MCF 10A (cell line): Measurements from ENCODE around the gene MYO3A. TPM values are rescaled to one million over a fixed set of nuclear protein-coding genes. Genes with fewer than 3 reads are reported as not detected.

Experiments used
- Bru-seq: library from RNA; stranded (reverse); fragments of 400-500 nt; gene quantifications from one replicate; lab custom pipeline; 2021; lab: Mats Ljungman, UMichigan
- BruChase-seq, 2 experiments: library from RNA; stranded (reverse); fragments of 400-500 nt; gene quantifications; one replicate each; lab custom pipeline; 2021; lab: Mats Ljungman, UMichigan
- BruUV-seq: library from RNA; stranded (reverse); fragments of 400-500 nt; replicated peaks from 2 replicates; lab custom pipeline; 2021; lab: Mats Ljungman, UMichigan
- CTCF ChIA-PET: fragments of 300-600 bp; sonication (Branson Sonifier 250); formaldehyde crosslinking; extraction: SDS; loops from one replicate; lab custom pipeline; 2021; ENCODE audit warnings: antibody characterized with exemption, inconsistent platforms; lab: Yijun Ruan, JAX
- POLR2A ChIA-PET: fragments of 300-600, 350-650 bp; sonication (Branson Sonifier 250); formaldehyde crosslinking; extraction: SDS; loops from one replicate; lab custom pipeline; 2020; ENCODE audit warnings: antibody characterized with exemption, inconsistent platforms; lab: Yijun Ruan, JAX
- DNase-seq: peaks from one replicate; pipeline ENCODE4 v3.0.0-alpha.2; 2018; ENCODE audit not compliant: unreplicated experiment
- H3K27ac Mint-ChIP-seq: one replicate; pipeline ENCODE4 v1.8.0; 2022; ENCODE audit warnings: mild to moderate bottlenecking, low read depth, mixed read lengths; ENCODE audit not compliant: unreplicated experiment
- H3K27me3 Mint-ChIP-seq: one replicate; pipeline ENCODE4 v1.8.0; 2022; ENCODE audit warnings: mixed read lengths; ENCODE audit not compliant: insufficient read depth, unreplicated experiment
- H3K36me3 Mint-ChIP-seq: one replicate; pipeline ENCODE4 v1.8.0; 2022; ENCODE audit warnings: mild to moderate bottlenecking, moderate library complexity, mixed read lengths; ENCODE audit not compliant: insufficient read depth, unreplicated experiment
- H3K4me1 Mint-ChIP-seq: one replicate; pipeline ENCODE4 v1.8.0; 2022; ENCODE audit warnings: mixed read lengths; ENCODE audit not compliant: insufficient read depth, unreplicated experiment
- H3K4me3 Mint-ChIP-seq: one replicate; pipeline ENCODE4 v1.8.0; 2022; ENCODE audit warnings: mild to moderate bottlenecking, moderate library complexity, mixed read lengths; ENCODE audit not compliant: unreplicated experiment
- H3K9me3 Mint-ChIP-seq: one replicate; pipeline ENCODE4 v1.8.0; 2022; ENCODE audit warnings: mixed read lengths; ENCODE audit not compliant: unreplicated experiment
- intact Hi-C: fragments of 100-400 bp; cut with micrococcal nuclease; formaldehyde crosslinking; loops from 2 replicates; pipeline ENCODE4 v1.14.1; 2022
- long read RNA-seq: library from polyadenylated mRNA; stranded (forward); transcript quantifications from one replicate; pipeline ENCODE4 v2.0.0, GENCODE V29; 2022
- total RNA-seq: library from RNA; stranded (reverse); gene quantifications from 2 replicates; pipeline ENCODE4 v1.2.3, GENCODE V29; 2022
- TF ChIP-seq, protein P1 (sequence below): fragments of 200-600 bp; IDR thresholded peaks from one replicate; pipeline ENCODE4 v1.8.0; 2022; ENCODE audit warnings: antibody characterized with exemption, mild to moderate bottlenecking; ENCODE audit not compliant: unreplicated experiment

MYO3A gene, protein sequence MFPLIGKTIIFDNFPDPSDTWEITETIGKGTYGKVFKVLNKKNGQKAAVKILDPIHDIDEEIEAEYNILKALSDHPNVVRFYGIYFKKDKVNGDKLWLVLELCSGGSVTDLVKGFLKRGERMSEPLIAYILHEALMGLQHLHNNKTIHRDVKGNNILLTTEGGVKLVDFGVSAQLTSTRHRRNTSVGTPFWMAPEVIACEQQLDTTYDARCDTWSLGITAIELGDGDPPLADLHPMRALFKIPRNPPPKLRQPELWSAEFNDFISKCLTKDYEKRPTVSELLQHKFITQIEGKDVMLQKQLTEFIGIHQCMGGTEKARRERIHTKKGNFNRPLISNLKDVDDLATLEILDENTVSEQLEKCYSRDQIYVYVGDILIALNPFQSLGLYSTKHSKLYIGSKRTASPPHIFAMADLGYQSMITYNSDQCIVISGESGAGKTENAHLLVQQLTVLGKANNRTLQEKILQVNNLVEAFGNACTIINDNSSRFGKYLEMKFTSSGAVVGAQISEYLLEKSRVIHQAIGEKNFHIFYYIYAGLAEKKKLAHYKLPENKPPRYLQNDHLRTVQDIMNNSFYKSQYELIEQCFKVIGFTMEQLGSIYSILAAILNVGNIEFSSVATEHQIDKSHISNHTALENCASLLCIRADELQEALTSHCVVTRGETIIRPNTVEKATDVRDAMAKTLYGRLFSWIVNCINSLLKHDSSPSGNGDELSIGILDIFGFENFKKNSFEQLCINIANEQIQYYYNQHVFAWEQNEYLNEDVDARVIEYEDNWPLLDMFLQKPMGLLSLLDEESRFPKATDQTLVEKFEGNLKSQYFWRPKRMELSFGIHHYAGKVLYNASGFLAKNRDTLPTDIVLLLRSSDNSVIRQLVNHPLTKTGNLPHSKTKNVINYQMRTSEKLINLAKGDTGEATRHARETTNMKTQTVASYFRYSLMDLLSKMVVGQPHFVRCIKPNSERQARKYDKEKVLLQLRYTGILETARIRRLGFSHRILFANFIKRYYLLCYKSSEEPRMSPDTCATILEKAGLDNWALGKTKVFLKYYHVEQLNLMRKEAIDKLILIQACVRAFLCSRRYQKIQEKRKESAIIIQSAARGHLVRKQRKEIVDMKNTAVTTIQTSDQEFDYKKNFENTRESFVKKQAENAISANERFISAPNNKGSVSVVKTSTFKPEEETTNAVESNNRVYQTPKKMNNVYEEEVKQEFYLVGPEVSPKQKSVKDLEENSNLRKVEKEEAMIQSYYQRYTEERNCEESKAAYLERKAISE (N-terminal part only)
- not detected in 2 replicates for total RNA-seq
- Bru-seq, nascent RNA: percentile 0 among the genes with signal in this experiment
- not detected for BruChase-seq, experiment 1, labeled RNA remaining after a 6-hour chase
- BruChase-seq, experiment 2, labeled RNA remaining after a 2-hour chase: percentile 0 among the genes with signal in this experiment
- long read RNA-seq: 0 reads

DNA sequence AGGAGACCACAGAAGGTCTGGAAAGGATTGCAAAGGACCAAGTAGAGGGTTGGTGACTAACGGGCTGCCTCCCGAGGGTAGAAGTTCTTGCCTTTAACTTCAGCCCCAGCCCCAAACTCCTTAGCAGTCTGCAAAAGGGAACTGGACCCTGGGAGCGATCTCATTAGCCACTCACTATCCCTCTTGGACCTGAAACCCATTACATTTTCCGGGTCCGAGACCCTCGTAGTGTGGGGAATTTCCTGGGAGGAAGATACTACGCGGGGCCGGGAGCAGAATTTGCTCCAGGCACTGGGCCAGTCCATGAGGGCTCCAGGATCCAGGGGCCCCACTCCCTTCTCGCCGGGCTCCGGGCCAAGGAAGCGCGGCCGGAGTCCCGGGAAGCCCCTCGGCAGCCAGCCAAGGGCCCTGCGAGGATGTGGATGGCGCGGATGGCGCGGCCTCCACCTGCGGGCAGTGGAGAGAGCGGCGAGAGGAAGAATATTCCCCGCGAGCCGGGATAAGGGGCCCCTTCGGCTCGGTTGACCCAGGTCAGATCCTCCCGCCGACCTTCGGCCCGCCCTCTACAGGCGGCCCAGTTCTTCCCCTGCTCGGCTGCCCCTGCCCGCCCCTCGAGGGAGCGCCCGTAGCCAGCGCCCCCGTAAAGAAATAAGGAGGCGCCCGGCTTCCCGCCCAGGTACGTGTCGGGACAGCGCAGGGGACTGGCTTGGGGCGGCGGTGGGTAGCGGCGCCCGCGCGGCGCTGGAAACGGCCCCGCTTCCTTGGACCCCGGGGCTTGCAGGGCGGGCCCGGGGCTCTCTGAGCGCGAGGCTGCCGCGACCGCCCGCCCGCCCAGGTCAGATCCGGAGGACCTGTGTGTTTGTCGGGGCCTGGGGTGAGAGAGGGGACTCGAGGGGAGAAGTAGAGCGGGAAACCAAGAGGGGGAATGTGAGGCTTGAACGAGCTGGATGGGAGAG is at the start of gene MYO3A:
MYO3A (plus strand) TSS at position 577 of the 956 bp plus-strand sequence. CDS start 17,882 bp downstream, outside the sequence.
- no TSS peak for BruUV-seq
- intact Hi-C loops: no loop called here
- no peaks in the 10 kb centered on the region for H3K36me3 Mint-ChIP-seq
- CTCF ChIA-PET: no interaction called here
- TF ChIP-seq, protein P1, sequence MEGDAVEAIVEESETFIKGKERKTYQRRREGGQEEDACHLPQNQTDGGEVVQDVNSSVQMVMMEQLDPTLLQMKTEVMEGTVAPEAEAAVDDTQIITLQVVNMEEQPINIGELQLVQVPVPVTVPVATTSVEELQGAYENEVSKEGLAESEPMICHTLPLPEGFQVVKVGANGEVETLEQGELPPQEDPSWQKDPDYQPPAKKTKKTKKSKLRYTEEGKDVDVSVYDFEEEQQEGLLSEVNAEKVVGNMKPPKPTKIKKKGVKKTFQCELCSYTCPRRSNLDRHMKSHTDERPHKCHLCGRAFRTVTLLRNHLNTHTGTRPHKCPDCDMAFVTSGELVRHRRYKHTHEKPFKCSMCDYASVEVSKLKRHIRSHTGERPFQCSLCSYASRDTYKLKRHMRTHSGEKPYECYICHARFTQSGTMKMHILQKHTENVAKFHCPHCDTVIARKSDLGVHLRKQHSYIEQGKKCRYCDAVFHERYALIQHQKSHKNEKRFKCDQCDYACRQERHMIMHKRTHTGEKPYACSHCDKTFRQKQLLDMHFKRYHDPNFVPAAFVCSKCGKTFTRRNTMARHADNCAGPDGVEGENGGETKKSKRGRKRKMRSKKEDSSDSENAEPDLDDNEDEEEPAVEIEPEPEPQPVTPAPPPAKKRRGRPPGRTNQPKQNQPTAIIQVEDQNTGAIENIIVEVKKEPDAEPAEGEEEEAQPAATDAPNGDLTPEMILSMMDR: no peak
- no peaks in the 10 kb centered on the region for H3K4me1 Mint-ChIP-seq
- no peak within 1 kb of the TSS for H3K27ac Mint-ChIP-seq
- POLR2A ChIA-PET: no interaction called here
- no peak within 1 kb of the TSS for H3K4me3 Mint-ChIP-seq
- no peaks in the 10 kb centered on the region for H3K9me3 Mint-ChIP-seq
- no peak for DNase-seq
- peaks cover 69% of the 10 kb centered on the region for H3K27me3 Mint-ChIP-seq

DNA sequence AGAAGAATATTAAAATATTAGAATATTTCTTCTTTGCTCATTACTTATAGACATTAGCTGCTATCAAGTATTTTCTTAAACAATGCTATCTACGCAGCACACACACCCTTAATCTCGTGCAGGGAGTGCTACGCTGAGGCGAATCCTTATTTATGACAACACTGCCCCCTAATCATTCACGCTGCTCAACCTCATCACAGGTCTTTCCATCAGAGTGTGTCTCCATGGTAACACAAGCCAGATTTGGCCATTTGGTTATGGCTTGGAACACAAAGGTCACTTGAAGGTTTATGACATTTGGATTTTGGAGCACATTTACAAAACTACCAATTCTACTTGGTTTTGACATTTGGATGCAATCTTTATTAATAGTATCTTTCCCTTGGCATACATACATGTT is 45.4 kb upstream of the MYO3A start:
- no TSS peak for BruUV-seq
- Mint-ChIP-seq H3K4me3 (no peak overlapping the region), H3K36me3 (no peaks in the 10 kb centered on the region), H3K4me1 (no peaks in the 10 kb centered on the region), H3K9me3 (no peaks in the 10 kb centered on the region), H3K27ac (no peak overlapping the region), H3K27me3 (peaks cover 61% of the 10 kb centered on the region)
- ChIA-PET POLR2A (no interaction called here), CTCF (interaction anchor here (0.9 kb wide), 1 partner anchor 13 kb away, joined by 3 read pairs; no protein-coding TSS in a partner anchor)
- DNase-seq: no peak
- intact Hi-C loops: no loop called here
- TF ChIP-seq, protein P1: no peak

DNA sequence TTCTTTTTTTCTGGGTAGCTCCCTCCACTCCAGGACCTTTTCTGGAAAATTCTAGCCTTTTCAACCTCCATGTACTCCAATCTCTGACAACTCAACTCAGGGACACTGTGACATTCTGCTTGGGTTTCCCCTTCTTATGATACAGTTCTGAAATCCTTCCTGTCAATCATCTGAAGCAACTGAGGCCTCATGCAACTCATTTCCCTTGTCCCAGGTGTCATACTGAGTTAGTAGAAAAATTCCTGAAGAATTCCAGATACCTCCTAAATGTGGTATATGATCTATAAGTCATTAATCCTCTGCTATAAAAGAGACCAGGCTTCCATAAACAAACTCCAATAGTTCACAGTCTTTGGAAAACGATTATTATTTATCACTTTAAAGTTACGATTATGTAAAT is 43.0 kb upstream of the MYO3A start:
- H3K4me3 Mint-ChIP-seq: no peak overlapping the region
- DNase-seq: no peak
- POLR2A ChIA-PET: no interaction called here
- H3K27me3 Mint-ChIP-seq: peaks cover 64% of the 10 kb centered on the region
- no peaks in the 10 kb centered on the region for H3K4me1 Mint-ChIP-seq
- CTCF ChIA-PET: interaction anchor here (1.9 kb wide), 1 partner anchor 15 kb away, joined by 8 read pairs; no protein-coding TSS in a partner anchor
- H3K9me3 Mint-ChIP-seq: no peaks in the 10 kb centered on the region
- TF ChIP-seq, protein P1: no peak
- no TSS peak for BruUV-seq
- no peaks in the 10 kb centered on the region for H3K36me3 Mint-ChIP-seq
- intact Hi-C loops: no loop called here
- H3K27ac Mint-ChIP-seq: no peak overlapping the region
